HL-60 (cell line): ENCODE measurements around the gene STIMATE.

Experiments
- DNase-seq, 2 experiments: peaks; one replicate each; pipeline ENCODE4 v3.0.0-alpha.2; 2010 to 2020; ENCODE audit warnings: low read depth in 1 of 2, low spot score in 1 of 2
- H3K27ac ChIP-seq: fragments of 250-450 bp; sonication (Bioruptor Pico); replicated peaks from 2 replicates; pipeline ENCODE4 v1.5.1; 2020; ENCODE audit warnings: mild to moderate bottlenecking, moderate library complexity
- H3K27me3 ChIP-seq: fragments of 250-450 bp; sonication (Bioruptor Pico); 2 replicates; pipeline ENCODE4 v1.5.1; 2021; ENCODE audit warnings: mild to moderate bottlenecking, moderate library complexity; ENCODE audit not compliant: insufficient read depth, poor library complexity, severe bottlenecking
- H3K4me3 ChIP-seq: replicated peaks from 2 replicates; pipeline ENCODE4 v1.5.1; 2011; ENCODE audit warnings: mild to moderate bottlenecking, control low read depth, low read length; ENCODE audit not compliant: insufficient read depth
- GABPA ChIP-seq: IDR thresholded peaks from 2 replicates; pipeline ENCODE4 v1.6.1; 2012; ENCODE audit warnings: low read depth
- POLR2AphosphoS5 ChIP-seq: IDR thresholded peaks from 2 replicates; pipeline ENCODE4 v1.6.1; 2012; ENCODE audit warnings: low read depth
- SPI1 ChIP-seq: IDR thresholded peaks from 2 replicates; pipeline ENCODE4 v1.6.1; 2012; ENCODE audit warnings: low read depth, mild to moderate bottlenecking, borderline replicate concordance
- TF ChIP-seq, protein P1 (sequence below): IDR thresholded peaks from 2 replicates; pipeline ENCODE4 v1.6.1; 2012; ENCODE audit warnings: low read depth; ENCODE audit not compliant: insufficient replicate concordance
- TF ChIP-seq, protein P2 (sequence below): IDR thresholded peaks from one replicate; pipeline ENCODE4 v1.5.1; 2011; ENCODE audit warnings: low read length, control low read depth, inconsistent platforms; ENCODE audit not compliant: insufficient read depth

The STIMATE gene

DNA sequence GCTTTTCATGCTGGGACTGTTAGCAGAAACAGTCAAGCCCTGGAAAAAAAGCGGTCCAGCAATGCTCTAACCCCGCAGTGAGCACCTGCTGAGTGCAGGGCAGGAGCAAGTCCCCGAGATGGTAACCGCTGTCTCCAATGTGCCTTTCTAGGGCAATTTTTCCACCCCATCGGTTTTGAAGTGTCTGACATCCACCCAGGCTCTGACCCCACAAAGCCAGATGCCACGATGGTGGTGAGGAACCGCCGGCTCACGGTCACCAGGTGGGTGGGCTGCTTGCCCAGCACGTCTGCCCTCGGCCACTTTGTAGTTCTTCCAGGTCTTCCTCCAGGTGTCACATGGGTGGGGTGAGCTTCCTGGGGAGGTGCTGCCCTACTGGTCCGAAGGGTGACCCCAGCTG lies 106.0 kb downstream of the STIMATE start:
- DNase-seq: no peak
- H3K27me3 ChIP-seq: no peaks in the 10 kb centered on the region
- no peak overlapping the region for H3K4me3 ChIP-seq
- TF ChIP-seq, protein P1, sequence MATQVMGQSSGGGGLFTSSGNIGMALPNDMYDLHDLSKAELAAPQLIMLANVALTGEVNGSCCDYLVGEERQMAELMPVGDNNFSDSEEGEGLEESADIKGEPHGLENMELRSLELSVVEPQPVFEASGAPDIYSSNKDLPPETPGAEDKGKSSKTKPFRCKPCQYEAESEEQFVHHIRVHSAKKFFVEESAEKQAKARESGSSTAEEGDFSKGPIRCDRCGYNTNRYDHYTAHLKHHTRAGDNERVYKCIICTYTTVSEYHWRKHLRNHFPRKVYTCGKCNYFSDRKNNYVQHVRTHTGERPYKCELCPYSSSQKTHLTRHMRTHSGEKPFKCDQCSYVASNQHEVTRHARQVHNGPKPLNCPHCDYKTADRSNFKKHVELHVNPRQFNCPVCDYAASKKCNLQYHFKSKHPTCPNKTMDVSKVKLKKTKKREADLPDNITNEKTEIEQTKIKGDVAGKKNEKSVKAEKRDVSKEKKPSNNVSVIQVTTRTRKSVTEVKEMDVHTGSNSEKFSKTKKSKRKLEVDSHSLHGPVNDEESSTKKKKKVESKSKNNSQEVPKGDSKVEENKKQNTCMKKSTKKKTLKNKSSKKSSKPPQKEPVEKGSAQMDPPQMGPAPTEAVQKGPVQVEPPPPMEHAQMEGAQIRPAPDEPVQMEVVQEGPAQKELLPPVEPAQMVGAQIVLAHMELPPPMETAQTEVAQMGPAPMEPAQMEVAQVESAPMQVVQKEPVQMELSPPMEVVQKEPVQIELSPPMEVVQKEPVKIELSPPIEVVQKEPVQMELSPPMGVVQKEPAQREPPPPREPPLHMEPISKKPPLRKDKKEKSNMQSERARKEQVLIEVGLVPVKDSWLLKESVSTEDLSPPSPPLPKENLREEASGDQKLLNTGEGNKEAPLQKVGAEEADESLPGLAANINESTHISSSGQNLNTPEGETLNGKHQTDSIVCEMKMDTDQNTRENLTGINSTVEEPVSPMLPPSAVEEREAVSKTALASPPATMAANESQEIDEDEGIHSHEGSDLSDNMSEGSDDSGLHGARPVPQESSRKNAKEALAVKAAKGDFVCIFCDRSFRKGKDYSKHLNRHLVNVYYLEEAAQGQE: no peak
- TF ChIP-seq POLR2AphosphoS5: no peak
- TF ChIP-seq, protein P2, sequence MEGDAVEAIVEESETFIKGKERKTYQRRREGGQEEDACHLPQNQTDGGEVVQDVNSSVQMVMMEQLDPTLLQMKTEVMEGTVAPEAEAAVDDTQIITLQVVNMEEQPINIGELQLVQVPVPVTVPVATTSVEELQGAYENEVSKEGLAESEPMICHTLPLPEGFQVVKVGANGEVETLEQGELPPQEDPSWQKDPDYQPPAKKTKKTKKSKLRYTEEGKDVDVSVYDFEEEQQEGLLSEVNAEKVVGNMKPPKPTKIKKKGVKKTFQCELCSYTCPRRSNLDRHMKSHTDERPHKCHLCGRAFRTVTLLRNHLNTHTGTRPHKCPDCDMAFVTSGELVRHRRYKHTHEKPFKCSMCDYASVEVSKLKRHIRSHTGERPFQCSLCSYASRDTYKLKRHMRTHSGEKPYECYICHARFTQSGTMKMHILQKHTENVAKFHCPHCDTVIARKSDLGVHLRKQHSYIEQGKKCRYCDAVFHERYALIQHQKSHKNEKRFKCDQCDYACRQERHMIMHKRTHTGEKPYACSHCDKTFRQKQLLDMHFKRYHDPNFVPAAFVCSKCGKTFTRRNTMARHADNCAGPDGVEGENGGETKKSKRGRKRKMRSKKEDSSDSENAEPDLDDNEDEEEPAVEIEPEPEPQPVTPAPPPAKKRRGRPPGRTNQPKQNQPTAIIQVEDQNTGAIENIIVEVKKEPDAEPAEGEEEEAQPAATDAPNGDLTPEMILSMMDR: no peak
- no peak overlapping the region for H3K27ac ChIP-seq

DNA sequence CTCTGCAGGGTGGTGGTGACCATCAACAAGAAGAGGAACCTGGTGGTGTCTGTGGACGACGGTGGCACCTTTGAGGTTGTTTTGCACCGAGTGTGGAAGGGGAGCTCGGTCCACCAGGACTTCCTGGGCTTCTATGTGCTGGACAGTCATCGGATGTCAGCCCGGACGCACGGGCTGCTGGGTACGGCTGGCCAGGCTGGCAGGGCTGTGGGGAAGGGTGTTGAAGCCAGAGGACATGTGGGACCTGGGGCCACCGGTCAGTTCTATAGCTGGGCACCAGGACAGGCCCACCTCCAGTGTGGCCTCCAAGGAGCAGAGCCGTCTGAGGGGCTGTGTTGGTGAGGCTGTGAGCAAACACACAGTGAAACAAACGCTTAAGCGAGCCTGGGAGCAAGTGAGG lies 106.6 kb downstream of the STIMATE start:
- TF ChIP-seq, protein P2: no peak
- TF ChIP-seq GABPA: no peak
- TF ChIP-seq POLR2AphosphoS5: no peak
- TF ChIP-seq, protein P1: no peak
- no peak for TF ChIP-seq SPI1
- no peaks in the 10 kb centered on the region for H3K27me3 ChIP-seq
- no peak overlapping the region for H3K4me3 ChIP-seq
- H3K27ac ChIP-seq: no peak overlapping the region
- DNase-seq: no peak

DNA sequence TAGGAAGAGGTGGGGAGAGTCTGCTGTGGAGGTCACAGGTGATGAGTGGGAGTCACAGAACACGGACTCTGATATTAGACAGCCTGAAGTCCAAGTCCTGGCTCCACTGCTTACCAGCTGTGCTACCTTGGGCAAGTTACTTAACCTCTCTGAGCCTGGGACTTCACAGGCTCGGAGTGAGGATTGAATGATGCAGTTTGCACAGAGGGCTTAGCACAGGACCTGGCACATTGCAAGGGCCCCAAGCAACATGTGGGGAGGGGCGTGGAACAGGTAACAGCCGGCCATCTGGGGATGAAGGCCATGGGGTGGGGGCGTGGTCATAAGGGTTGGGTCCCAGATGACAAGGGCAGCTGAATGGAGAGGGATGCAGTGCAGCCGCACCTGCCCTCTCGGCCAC lies 107.0 kb downstream of the STIMATE start:
- Histone ChIP-seq H3K27ac (no peak overlapping the region), H3K27me3 (no peaks in the 10 kb centered on the region), H3K4me3 (no peak overlapping the region)
- no peak for DNase-seq
- TF ChIP-seq POLR2AphosphoS5: no peak
- no peak for TF ChIP-seq SPI1
- TF ChIP-seq, protein P1: no peak
- no peak for TF ChIP-seq GABPA
- TF ChIP-seq, protein P2: no peak
